Midbrain (tissue), 1 donor: ENCODE measurements around the gene NCAPD3.

Experiments
- DNase-seq: peaks from one replicate; lab custom pipeline; 2025; lab: John Stamatoyannopoulos, UW

NCAPD3 gene

DNA sequence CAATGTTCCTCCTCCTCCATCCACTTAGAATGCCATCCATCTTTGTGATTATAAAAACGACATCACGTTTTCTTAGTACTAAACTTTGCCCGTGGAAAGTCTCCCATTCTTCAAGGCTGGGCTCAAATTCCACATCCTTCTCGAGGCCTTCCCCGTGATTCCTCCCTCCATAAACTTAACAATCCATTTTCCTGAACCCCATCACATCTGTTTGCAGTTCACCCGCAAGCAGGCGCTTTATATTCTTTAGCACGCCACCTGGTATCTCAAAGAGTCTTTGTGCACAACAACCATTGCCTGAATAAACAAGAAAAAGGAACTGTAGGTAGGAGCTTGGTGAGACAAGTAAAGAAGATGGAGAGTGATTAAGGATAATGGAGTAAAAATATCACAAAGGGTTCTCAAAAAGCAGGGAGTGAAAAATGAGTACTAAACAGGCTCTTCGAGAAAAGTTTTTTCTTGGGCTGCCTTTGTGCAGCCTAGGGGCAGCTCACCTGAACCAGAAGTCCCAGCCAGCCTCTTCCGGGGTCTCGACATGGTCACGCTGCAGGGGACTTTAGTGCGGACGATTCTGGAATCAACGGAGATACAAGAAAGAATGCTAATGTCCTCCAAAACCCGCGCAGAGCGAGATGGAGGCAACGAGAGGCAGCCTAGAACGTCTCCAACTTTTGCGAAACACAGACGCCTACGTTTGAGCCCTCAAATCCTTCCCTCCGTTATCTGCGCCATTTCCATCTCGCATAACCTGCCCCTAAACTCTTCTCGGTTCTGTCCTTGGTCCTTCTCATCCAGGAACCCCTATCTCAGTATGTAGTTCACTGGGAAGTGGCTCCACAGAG, 28.8 kb upstream of the NCAPD3 start:
- DNase-seq = no peak

DNA sequence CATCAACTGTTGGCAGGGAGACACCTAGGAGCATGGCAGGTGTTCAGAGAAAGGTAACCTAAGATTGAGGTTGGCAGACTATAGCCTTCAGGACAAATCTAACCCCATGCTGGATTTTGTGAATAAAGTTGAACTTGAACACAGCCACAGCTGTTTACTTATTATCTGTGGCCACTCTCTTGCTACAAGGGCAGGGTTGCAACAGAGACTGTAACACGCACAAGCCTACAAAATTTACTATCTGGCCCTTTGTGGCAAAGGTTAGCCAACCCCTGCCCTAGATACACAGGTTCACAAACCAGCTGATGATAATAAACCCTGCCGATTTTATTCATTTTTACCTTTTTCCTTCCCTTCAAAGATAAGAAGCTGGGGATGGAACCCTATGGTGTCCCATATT, 26.9 kb upstream of the NCAPD3 start:
- DNase-seq = no peak

DNA sequence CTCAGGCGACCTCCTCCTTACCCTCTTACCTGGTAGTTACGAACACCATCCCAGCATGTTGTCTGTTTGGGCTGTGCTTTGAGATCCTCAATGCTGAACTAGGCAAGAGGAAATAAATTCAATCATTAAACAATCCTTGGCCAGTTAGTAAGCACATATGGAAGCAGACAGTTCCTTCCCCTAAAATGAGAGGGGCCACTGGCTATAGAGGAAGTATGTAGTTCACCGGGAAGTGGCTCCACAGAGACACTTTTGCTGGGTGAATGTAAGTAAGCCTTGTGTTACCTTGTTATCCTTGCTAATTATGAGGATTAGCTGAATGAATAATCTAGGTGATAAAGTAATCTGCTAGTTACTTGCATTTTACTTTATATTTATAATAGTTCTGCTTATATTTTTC, 26.5 kb upstream of the NCAPD3 start:
- DNase-seq = no peak

DNA sequence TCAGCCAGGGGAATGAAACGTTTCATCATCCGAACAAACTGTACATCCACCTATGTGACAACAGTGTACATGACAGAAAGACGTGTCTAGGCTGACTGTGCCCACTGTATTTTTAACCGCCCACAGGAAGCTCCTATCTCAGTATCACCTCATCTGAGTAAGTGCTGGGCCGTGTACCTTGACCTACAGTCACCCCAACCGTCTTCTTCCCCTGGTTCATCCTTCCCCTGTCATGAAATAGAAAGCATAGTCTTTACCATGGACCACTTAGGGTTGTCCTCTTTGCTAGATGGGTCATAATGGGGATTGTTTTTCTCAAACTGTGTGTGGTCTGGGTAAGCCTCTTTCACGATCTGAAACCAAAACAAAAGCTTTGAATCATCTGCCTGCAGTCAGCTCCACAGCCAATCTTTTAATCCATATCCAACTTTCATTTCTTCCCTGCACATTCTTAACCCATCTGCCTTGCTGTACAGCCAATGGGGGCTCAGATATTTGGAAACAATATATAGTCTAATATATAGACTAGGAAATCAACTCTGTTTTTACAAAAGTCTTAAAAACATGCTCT, 25.2 kb upstream of the NCAPD3 start:
- DNase-seq = no peak

DNA sequence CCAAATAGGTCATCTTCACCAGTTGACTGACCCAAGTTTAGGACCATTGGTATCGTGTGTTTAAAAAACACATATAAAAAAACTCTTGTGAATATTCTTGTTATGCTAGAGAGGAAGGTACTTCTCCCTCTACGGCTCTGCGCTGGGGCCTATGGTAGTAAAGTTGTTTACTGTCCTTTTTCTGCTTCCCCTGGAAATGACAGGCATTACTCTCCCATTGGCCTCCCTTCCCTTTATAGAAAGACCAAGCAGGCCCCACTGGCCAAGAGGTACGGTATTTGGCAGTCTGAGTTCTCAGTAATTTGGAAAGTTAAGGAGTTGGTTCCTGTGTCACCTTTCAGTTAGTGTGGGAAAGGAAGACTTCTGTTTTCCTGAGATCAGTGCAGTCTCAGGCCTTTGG, 22.9 kb upstream of the NCAPD3 start:
- DNase-seq = no peak

DNA sequence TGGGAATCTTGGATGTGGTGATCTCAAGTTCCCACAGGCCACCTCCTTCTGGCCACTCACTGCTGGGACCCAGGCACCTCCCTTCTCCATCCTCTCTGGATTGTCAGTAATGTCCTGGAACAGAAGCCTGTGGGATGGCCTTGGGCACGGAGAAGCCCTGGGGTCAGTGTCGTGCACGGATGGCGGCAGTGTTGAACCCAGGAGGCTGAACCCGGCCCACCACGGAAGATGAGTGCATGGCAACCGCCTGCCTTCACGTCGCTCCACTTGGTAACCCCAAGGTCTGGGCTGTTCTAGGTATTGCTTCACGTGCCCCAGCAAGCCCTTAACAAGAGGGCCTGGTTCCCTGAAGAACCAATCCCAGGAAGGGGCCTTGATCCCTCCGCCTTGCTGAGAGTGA, 22.3 kb upstream of the NCAPD3 start:
- DNase-seq = no peak

DNA sequence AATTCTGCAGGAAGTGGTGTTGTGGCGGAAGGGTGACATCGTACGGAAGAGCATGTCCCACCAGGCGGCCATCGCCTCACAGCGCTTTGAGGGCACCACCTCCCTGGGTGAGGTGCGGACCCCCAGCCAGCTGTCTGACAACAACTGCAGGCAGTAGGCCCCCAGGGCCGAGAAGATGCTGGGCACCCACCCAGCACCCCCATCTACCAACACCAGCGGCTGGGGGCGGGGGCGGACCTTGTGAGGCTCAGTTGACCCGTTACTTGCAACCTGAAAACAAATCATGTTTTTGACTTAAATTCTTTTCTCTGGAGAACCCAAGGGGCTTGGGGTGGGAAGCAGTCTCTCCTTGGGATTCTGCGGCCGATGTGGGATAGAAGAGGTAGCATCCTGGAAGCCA, 21.7 kb upstream of the NCAPD3 start:
- DNase-seq = no peak

DNA sequence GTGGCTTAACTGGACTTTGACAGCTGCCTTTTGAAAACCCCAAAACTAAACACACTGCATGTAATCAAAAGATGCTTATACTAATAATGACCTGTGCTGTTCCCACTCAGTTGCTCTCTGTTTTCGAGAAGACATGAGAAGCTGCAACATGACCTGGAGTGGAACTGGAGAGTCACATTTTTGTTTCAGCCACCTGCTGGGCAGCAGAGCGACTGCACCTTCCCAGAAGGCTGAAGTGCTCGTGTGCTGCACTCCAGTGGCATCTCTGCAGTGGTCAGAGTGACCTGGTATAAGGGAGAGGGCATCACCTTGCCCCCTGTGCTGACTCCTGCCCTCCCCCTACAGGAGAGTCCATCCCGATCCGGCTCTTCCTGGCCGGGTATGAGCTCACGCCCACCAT, 20.8 kb upstream of the NCAPD3 start:
- DNase-seq = no peak

DNA sequence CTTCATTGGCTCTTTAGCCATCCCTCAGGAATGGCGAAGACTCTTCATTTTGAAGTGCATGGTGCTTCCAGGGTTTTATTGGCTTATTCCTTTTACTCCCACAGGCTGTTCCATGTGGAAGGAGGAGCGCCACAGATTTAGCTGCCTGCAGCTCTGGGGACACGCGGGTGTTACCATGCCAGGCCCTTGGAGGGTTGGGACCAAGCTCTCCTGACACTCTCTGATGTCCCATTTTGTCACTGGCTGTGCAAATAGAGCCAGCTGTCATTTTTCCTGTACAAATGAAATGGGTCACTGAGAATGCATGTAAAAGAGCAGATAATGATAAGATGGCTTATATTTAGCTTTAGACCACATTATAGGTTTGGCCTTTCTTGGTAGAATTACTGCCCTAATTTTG, 20.1 kb upstream of the NCAPD3 start:
- DNase-seq = no peak

DNA sequence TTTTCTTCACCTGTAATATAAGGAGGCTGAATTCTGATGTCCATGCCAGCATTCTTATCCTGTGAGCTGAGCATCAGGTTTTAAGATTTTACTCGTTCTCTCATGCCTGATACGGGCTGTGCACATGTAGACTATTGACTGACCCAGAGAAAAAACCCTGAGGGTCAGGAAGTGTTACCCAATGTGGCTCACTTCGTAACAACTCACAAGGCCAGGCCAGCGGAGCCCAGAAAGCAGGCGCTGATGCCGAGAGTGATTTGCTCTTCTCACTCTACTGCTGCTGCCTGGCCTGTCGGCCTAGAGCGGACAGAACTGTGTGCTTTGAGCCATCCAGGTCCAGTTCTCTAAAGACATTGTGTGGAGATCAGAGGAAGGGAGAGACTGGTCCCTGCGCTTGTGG, 18.6 kb upstream of the NCAPD3 start:
- no peak for DNase-seq

DNA sequence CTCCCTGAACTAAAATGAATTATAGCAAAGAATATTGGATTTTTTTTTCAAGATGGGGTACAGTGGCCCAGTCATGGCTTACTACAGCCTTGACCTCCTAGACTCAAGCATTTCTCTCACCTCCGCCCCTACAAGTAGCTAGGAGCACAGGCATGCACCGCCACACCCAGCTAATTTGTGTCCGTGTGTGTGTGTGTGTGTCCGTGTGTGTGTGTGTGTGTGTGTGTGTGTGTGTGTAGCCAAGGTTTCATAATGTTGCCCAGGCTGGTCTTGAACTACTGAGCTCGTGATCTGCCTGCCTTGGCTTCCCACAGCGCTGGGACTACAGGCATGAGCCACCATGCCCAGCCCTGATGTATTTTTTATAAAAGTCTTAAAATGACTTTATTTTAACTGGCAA, 16.8 kb upstream of the NCAPD3 start:
- no peak for DNase-seq

DNA sequence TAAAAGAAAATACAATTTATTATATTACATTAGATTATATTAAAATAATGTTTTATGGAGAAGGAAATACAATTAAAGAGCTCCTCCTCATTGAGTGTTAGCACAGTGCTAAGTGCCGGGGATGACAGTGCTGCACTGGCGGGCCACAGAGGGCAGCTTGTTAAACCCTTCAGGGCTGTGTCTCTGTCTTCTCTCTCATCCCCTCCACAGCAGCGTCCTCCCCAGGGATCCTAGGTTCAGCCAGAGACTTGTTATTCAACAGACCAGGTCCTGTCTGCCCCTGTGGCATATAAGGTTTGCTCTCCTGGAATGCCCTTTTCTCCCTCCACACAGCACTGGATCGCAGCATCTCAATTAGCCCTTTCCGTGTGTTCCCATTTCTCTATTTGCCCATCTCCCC, 15.2 kb upstream of the NCAPD3 start:
- DNase-seq = no peak

DNA sequence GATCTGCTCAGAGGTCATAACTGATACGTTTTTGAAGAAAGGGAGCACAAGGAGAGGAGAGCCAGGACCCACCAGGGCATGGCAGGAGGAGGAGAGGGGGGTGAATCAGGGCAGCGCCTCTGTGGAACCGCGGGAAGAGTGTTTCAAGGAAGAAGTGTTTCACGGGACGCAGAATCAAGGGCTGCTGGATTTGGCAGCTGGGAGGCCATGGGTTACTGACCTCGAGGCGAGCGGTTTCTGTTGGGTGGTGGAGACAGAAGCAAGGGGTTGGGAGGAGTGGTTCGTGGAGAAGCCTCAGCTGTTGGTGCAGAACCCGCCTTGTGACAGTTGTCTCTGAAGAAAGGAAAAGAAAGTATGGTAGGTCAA, 13.8 kb upstream of the NCAPD3 start:
- no peak for DNase-seq

DNA sequence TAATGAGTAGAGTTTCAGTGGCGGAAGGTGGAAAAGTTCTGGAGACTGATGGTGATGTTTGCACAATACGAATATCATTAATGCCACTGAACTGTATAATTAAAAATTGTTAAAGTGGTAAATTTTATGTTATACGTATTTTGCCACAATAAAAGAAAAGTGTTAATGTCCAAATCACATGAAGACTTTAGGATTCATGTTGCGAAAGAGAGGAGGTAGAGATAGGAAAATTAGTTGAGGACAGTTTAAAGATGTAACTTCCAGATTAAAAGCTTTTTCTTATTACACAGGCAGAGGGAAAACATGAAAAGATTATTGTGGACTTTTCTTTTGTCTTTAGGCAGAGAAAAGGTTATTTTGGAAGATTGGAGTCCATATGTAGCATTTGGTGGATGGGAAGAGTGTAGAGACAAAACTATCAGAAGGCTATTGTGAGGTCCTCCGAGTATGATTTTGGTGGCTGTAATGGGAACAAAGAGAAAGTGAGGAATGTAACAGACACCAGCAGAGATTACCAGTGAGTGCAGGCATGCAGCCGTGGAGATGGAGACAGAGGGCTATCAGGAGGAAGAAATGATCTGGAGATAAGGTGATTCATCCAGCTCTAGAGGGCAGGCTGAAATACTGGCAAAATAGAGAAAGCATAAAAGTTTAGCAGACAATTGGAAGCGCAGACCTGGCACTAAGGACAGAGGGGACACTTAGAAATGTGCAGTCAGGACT, 13.2 kb upstream of the NCAPD3 start:
- no peak for DNase-seq

DNA sequence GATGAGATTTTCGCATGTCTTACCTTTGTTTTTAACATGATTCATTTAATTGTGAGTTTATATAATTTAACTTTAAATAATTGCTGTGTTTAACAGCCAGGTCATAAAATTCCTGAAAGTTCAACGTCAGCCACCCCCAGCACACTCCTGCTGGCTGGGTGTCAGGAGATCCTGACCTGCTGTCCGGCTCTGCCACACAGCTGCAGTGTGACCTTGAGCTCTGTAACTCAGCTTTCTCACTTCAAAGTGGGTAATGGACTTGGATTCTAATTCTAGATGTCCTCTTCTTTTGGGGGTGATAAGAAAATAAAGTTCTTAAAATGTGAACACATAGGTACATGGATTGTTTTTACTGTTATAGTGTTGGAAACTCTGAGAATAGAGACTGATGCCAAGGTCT, 11.6 kb upstream of the NCAPD3 start:
- no peak for DNase-seq

DNA sequence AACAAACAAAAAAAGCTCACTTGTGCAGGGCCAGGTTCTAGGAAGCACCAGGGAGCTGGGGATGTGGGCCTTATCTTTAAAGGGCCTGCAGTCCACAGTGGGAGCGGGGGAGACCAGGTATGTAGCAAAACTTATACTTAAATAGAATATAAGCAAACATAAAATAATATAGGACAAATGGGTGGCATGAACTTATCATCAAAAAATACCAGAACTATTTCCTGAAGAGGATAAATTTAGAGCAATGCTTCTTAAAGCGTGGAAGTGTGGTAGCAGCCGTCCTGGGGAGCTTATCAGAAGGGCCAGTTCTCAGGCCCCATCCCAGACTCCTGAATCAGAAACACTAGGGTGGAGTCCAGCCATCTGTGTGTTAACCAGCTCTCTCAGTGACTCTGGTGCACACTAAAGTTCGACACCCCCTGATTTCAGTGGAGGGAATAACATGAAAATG, 10.0 kb upstream of the NCAPD3 start:
- no peak for DNase-seq

DNA sequence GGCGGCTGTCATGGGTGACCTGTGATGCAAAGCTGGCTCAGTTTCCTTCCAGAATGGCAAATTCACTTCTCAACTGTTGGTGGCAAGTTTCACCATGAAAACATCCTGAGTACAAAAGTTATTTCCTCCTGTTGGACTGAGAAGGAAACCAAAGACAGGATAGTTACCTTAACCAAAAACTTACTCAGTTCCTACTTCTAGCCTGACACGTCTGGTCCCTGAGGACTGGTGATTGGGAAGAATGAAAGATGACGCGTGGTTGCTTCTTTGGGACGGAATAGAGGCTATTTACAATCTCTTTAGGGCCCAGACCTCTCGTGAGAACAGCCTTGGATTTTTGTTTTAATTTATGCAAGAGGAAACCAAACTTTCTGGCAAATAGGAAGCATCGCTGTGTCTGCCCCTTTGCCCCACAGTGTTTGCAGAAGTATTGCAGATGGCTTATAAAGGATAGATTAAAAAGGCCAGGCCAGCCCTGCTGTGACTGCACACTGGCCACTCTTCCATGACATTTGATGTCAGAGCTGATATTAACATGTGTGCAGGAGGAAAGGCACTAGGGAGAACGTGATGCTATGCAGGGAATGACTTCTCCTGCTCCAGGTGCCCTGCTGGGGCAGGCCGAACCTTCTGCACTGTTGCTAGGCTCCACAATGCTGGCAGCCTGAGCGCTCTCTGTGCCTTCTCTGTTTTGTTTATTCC, 8.3 kb upstream of the NCAPD3 start:
- DNase-seq = no peak

DNA sequence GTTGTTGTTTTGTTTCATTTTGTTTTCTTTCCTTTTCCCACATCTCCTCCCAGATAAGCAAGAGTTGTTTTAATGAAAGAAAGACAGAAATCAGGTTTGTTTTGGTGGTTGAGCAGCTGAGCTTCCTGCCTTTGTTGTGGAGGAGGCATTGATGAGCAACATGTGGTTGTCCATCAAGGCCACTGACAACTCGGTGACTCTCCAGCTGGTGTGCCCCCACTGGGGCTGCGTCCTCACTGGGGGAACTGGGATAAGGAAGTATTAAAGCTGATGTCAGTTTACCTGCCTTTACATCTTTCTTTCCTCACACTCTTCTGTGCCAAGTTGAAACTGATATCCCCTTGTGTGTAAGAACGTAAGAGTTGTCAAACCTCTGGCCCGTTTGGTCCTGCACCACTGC, 6.6 kb upstream of the NCAPD3 start:
- no peak for DNase-seq

DNA sequence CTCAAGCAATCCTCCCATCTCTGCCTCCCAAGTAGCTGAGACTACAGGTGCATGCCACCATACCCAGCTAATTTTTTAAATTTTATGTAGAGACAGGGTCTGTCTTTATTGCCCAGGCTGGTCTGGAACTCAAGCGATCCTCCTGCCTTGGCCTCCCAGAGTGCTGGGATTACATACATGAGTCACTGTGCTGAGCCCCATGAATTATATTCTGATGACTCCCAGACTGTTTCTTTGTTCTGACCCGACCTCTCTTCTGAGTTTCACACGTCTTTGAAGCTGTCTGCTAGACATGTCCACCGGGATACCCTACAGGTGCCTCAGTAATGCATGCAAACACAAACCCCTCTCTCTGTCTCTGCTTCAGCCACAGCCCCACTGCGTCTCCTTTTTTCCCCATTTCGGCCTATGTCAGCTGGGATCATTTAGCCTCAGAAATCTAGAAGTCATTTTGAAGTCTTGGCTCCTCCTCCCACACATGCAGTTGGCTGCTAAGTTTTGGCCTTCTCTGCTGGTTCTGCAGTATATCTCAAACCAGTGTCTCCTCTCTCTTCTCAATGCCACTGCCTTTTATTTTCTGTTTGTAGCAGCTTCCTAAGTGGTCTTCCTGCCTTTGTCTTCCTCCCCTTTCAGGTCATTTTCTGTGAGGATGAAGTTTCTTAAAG, 5.5 kb upstream of the NCAPD3 start:
- no peak for DNase-seq

DNA sequence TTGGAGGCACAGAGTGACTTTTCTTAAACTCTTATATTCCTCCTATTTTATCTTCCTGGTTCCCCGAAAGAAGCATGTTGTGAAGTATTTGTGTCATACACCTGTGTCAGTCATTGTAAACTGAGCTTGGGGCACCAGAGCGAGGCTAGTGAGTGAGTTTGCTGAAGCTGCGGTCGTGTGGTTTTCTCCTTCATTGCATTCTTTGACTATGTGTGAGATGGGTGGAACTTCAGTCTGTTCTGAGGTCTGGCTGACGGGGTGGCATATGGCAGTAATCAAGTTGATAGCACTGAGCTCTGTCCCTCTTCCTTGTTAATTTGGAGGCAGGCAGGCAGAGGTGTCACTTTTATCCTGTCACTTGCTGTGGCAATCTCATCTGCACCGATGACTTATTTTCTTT, 4.9 kb upstream of the NCAPD3 start:
- no peak for DNase-seq

DNA sequence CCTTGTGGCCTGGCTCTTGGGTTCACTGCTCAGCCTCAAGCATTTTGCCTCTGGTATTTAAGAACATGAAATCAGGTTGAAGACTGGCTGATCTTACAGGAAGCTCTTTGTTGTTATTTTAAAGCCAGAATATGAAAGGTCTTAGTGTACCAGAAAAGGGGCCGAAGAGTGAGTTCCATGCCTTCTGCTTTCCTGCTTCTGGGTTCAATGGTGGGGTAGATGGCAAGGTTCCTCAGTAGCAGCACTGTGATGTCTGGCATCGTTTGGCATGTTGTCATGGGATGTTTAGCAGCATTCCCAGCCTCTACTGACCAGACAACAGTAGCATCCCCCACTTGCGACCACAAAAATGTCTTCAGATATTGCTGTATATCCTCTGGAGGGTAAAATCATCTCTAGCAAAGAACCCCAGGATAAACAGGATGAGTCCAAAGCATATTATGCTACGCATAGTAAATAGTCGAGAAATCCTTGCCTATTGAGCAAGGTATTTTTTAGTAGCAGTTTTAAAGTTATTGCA, 3.1 kb upstream of the NCAPD3 start:
- DNase-seq = no peak
